ENCODE data around the gene AMOTL1.

AMOTL1 gene

GRCh38 chr11:94741022-94741679, 27.0 kb upstream of the AMOTL1 start:
- no peak for DNase-seq (ENCODE audit: low read depth)

GRCh38 chr11:94742665-94743064, 25.5 kb upstream of the AMOTL1 start:
- no peak for DNase-seq (ENCODE audit: low read depth)

GRCh38 chr11:94746721-94747120, 21.4 kb upstream of the AMOTL1 start:
- no peak for DNase-seq (ENCODE audit: low read depth)

- DNase-seq (ENCODE audit: low read depth) = no peak
Measured at GRCh38 chr11:94747146-94747545, 21.0 kb upstream of the AMOTL1 start.

- DNase-seq (ENCODE audit: low read depth) = no peak
Measured at GRCh38 chr11:94747601-94748041, 20.5 kb upstream of the AMOTL1 start.

- no peak for DNase-seq (ENCODE audit: low read depth)
Measured at GRCh38 chr11:94749369-94749768, 18.8 kb upstream of the AMOTL1 start.

GRCh38 chr11:94750319-94751217, 17.6 kb upstream of the AMOTL1 start:
- DNase-seq (ENCODE audit: low read depth) = no peak

- no peak for DNase-seq (ENCODE audit: low read depth)
Measured at GRCh38 chr11:94751218-94751609, 16.9 kb upstream of the AMOTL1 start.

GRCh38 chr11:94751786-94752185, 16.4 kb upstream of the AMOTL1 start:
- DNase-seq (ENCODE audit: low read depth) = no peak

- DNase-seq (ENCODE audit: low read depth) = no peak
Measured at GRCh38 chr11:94753630-94754029, 14.5 kb upstream of the AMOTL1 start.

- no peak for DNase-seq (ENCODE audit: low read depth)
Measured at GRCh38 chr11:94754335-94754734, 13.8 kb upstream of the AMOTL1 start.

GRCh38 chr11:94754819-94755218, 13.3 kb upstream of the AMOTL1 start:
- DNase-seq (ENCODE audit: low read depth) = no peak

GRCh38 chr11:94755494-94755893, 12.7 kb upstream of the AMOTL1 start:
- DNase-seq (ENCODE audit: low read depth) = no peak

GRCh38 chr11:94757037-94757735, 11.0 kb upstream of the AMOTL1 start:
- no peak for DNase-seq (ENCODE audit: low read depth)

- no peak for DNase-seq (ENCODE audit: low read depth)
Measured at GRCh38 chr11:94758666-94759065, 9.5 kb upstream of the AMOTL1 start.

GRCh38 chr11:94759522-94759921, 8.6 kb upstream of the AMOTL1 start:
- DNase-seq (ENCODE audit: low read depth) = no peak

GRCh38 chr11:94760296-94760695, 7.9 kb upstream of the AMOTL1 start:
- DNase-seq (ENCODE audit: low read depth) = no peak

GRCh38 chr11:94762208-94762607, 5.9 kb upstream of the AMOTL1 start:
- no peak for DNase-seq (ENCODE audit: low read depth)

- DNase-seq (ENCODE audit: low read depth) = no peak
Measured at GRCh38 chr11:94762995-94763394, 5.2 kb upstream of the AMOTL1 start.

- no peak for DNase-seq (ENCODE audit: low read depth)
Measured at GRCh38 chr11:94766713-94767206, 1.4 kb upstream of the AMOTL1 start.

- DNase-seq (ENCODE audit: low read depth) = no peak
Measured at GRCh38 chr11:94767291-94767690, 865 bp upstream of the AMOTL1 start.

Measured in GM04504 (cell line).